ENCODE measurements around the gene RGMB. TPM values are rescaled to one million over a fixed set of nuclear protein-coding genes. Genes with fewer than 3 reads are reported as not detected.
A peak's percentile ranks its signal among the peaks of the same experiment; 100 is the strongest.

Gene RGMB, protein sequence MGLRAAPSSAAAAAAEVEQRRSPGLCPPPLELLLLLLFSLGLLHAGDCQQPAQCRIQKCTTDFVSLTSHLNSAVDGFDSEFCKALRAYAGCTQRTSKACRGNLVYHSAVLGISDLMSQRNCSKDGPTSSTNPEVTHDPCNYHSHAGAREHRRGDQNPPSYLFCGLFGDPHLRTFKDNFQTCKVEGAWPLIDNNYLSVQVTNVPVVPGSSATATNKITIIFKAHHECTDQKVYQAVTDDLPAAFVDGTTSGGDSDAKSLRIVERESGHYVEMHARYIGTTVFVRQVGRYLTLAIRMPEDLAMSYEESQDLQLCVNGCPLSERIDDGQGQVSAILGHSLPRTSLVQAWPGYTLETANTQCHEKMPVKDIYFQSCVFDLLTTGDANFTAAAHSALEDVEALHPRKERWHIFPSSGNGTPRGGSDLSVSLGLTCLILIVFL
- polyA plus RNA-seq (2013, experiment 1 of 2) = 27.9 TPM
- 28.8 TPM for polyA plus RNA-seq (2013, experiment 2 of 2)

DNA sequence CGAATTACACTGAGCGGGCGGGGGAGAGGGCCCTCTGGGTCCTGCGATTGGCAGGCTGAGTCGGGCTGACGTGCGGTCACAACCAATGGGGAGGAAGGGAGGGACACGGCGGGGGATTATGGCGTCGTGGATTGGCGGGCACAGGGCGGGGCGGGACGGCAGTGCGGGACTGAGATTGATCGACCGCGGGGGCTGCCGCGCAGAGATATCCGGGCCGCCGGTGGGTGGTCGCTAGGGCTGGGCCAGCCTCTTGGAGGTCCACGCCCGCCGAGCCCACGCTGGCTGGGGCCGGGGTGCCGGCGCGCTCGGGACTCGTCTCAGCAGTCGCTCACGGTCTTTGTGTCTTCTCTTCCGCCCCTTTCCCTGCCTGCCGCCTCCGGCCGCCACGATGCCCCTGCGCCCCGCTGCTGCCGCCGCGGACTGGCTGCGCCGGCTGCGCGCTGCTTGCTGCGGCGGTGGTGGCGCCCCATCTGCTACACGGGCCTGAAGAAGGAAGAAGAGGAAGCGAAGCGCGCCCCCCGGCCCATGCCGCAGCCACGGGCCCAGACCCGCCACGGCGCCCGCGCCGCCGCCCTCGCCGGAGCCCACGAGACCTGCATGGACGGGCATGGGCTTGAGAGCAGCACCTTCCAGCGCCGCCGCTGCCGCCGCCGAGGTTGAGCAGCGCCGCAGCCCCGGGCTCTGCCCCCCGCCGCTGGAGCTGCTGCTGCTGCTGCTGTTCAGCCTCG lies at the start of gene RGMB:
Gene RGMB (plus strand): TSS at position 200 of the 728 bp plus-strand sequence. CDS start 408 bp downstream, at position 608.
- peak within 1 kb of the TSS; percentile 92 for H3K9ac ChIP-seq (ENCODE audit: low read length)
- no peak within 1 kb of the TSS for H2AK5ac ChIP-seq (ENCODE audit: low read length)
- DNase-seq = peak; percentile 100
- no CpG with 5 or more reads among the region's 84 CpGs for WGBS (ENCODE audit: extremely low coverage, insufficient coverage, low lambda C conversion rate)
- peaks cover 37% of the 10 kb centered on the region for H3K79me2 ChIP-seq (ENCODE audit: control insufficient read depth, insufficient read depth, low read length)
- peaks cover 11% of the 10 kb centered on the region for H3K4me1 ChIP-seq (ENCODE audit: control insufficient read depth, low read depth, low read length)
- no peaks in the 10 kb centered on the region for H3K27me3 ChIP-seq (ENCODE audit: insufficient read depth, low read length, poor library complexity)
- H2BK120ac ChIP-seq (ENCODE audit: low read depth, low read length) = no peak within 1 kb of the TSS
- peaks cover 4% of the 10 kb centered on the region for H3K79me1 ChIP-seq (ENCODE audit: low read length)
- H3K23ac ChIP-seq (ENCODE audit: low read length) = peak within 1 kb of the TSS; percentile 89
- H3K4me2 ChIP-seq (ENCODE audit: low read length) = peak within 1 kb of the TSS; percentile 92
- peak within 1 kb of the TSS; percentile 78 for H2BK5ac ChIP-seq (ENCODE audit: low read length)
- no peak within 1 kb of the TSS for H2BK15ac ChIP-seq (replicated peaks; ENCODE audit: low read depth)
- peak within 1 kb of the TSS; percentile 71 for H3K18ac ChIP-seq (ENCODE audit: low read length)
- H3K56ac ChIP-seq (ENCODE audit: low read length) = peak within 1 kb of the TSS; percentile 98
- H4K5ac ChIP-seq (ENCODE audit: low read length) = no peak within 1 kb of the TSS
- no peaks in the 10 kb centered on the region for H3K36me3 ChIP-seq (ENCODE audit: control insufficient read depth, insufficient read depth, low read length)
- H3K4me3 ChIP-seq (ENCODE audit: low read length) = peak within 1 kb of the TSS; percentile 54
- no peak within 1 kb of the TSS for H4K8ac ChIP-seq (ENCODE audit: low read depth, low read length)
- H3K27ac ChIP-seq (ENCODE audit: low read depth, low read length) = peak within 1 kb of the TSS; percentile 92
- H3K4ac ChIP-seq (ENCODE audit: low read depth, low read length) = peak within 1 kb of the TSS; percentile 71

DNA sequence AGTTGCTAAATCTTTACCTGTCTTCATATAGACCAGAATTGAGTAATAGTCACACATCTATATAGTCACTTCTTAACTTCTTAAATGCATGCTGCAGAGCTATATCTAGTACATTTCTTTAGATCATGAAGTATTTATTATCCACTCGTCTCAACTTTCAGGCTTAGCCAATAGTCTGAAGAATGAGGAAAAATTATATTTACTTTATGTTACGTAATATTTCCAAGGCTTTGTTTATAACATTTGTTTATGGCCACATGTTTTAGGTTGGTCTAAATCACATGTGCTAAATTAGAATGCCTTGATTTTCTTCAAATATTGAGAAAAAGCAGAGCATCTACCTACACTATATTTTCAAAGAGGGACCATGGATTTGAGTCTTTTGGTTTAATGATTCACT lies 47.2 kb upstream of the RGMB start:
- no CpG with 5 or more reads among the region's 2 CpGs for WGBS (ENCODE audit: extremely low coverage, insufficient coverage, low lambda C conversion rate)

DNA sequence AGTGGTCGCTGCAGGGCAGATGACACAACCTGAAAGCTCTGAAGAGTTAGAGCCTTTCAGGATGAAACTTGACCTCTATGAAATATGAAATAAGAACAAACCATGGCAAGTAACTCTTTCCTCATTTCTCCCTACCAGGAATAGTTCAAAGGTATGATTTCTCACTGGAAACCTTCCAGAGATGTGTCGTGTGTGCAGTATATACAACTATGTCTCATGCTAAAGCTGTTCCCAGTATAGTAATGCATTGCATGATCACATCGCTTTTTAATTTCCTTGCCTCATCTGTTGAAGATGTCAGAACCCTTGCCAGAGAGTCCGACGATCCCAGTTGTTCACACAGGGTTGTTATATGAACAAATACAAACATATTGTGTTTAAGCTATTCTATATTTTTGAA lies 45.8 kb upstream of the RGMB start:
- no peak overlapping the region for H3K56ac ChIP-seq (ENCODE audit: low read length)
- H3K4me2 ChIP-seq (ENCODE audit: low read length) = no peak overlapping the region
- no peak overlapping the region for H4K5ac ChIP-seq (ENCODE audit: low read length)
- no peak overlapping the region for H2AK5ac ChIP-seq (ENCODE audit: low read length)
- no peak overlapping the region for H3K27ac ChIP-seq (ENCODE audit: low read depth, low read length)
- H4K8ac ChIP-seq (ENCODE audit: low read depth, low read length) = no peak overlapping the region
- no peak overlapping the region for H3K9ac ChIP-seq (ENCODE audit: low read length)
- H3K23ac ChIP-seq (ENCODE audit: low read length) = no peak overlapping the region
- no peak for DNase-seq
- H3K18ac ChIP-seq (ENCODE audit: low read length) = no peak overlapping the region
- H3K36me3 ChIP-seq (ENCODE audit: control insufficient read depth, insufficient read depth, low read length) = no peaks in the 10 kb centered on the region
- H2BK5ac ChIP-seq (ENCODE audit: low read length) = no peak overlapping the region
- no peaks in the 10 kb centered on the region for H3K4me1 ChIP-seq (ENCODE audit: control insufficient read depth, low read depth, low read length)
- no CpG with 5 or more reads among the region's 5 CpGs for WGBS (ENCODE audit: extremely low coverage, insufficient coverage, low lambda C conversion rate)
- H3K79me2 ChIP-seq (ENCODE audit: control insufficient read depth, insufficient read depth, low read length) = no peaks in the 10 kb centered on the region
- no peak overlapping the region for H3K4ac ChIP-seq (ENCODE audit: low read depth, low read length)
- H2BK120ac ChIP-seq (ENCODE audit: low read depth, low read length) = no peak overlapping the region
- H3K79me1 ChIP-seq (ENCODE audit: low read length) = no peaks in the 10 kb centered on the region
- H3K4me3 ChIP-seq (ENCODE audit: low read length) = no peak overlapping the region
- H3K27me3 ChIP-seq (ENCODE audit: insufficient read depth, low read length, poor library complexity) = no peaks in the 10 kb centered on the region
- H2BK15ac ChIP-seq (replicated peaks; ENCODE audit: low read depth) = no peak overlapping the region

More for the DNA sequence above, 47.2 kb upstream of the RGMB start:
- Histone ChIP-seq H3K79me1 (ENCODE audit: low read length) (no peaks in the 10 kb centered on the region), H3K27me3 (ENCODE audit: insufficient read depth, low read length, poor library complexity) (no peaks in the 10 kb centered on the region), H3K27ac (ENCODE audit: low read depth, low read length) (no peak overlapping the region), H4K5ac (ENCODE audit: low read length) (no peak overlapping the region), H3K56ac (ENCODE audit: low read length) (no peak overlapping the region), H2AK5ac (ENCODE audit: low read length) (no peak overlapping the region), H2BK15ac (replicated peaks; ENCODE audit: low read depth) (no peak overlapping the region), H3K36me3 (ENCODE audit: control insufficient read depth, insufficient read depth, low read length) (no peaks in the 10 kb centered on the region), H3K4me3 (ENCODE audit: low read length) (no peak overlapping the region), H3K4me1 (ENCODE audit: control insufficient read depth, low read depth, low read length) (no peaks in the 10 kb centered on the region), H3K79me2 (ENCODE audit: control insufficient read depth, insufficient read depth, low read length) (no peaks in the 10 kb centered on the region), H3K4ac (ENCODE audit: low read depth, low read length) (no peak overlapping the region), H3K9ac (ENCODE audit: low read length) (no peak overlapping the region), H2BK120ac (ENCODE audit: low read depth, low read length) (no peak overlapping the region), H4K8ac (ENCODE audit: low read depth, low read length) (no peak overlapping the region), H3K4me2 (ENCODE audit: low read length) (no peak overlapping the region), H3K18ac (ENCODE audit: low read length) (no peak overlapping the region), H2BK5ac (ENCODE audit: low read length) (no peak overlapping the region), H3K23ac (ENCODE audit: low read length) (no peak overlapping the region)
- DNase-seq = no peak

DNA sequence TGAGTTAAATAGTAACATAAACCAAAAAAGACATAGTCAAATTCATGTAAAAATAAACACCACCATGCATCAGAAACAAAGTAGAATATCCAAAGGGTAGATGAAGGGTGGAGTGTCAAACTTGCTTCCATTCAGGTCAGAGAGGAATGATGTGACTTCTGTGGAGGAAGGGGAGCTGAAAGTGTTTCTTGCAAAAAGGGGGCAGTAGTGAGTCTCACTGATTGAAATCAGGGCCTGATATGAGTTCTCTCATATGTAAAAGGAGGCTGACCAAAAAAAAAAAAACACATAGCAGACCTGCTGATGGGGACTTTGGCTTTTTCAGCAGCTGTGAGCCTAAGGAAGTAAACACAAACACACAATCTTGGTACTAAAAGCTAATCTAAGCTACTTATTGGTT lies 38.8 kb upstream of the RGMB start:
- Histone ChIP-seq H2BK5ac (ENCODE audit: low read length) (no peak overlapping the region), H2BK120ac (ENCODE audit: low read depth, low read length) (no peak overlapping the region), H3K79me1 (ENCODE audit: low read length) (no peaks in the 10 kb centered on the region), H3K4ac (ENCODE audit: low read depth, low read length) (no peak overlapping the region), H3K4me3 (ENCODE audit: low read length) (no peak overlapping the region), H3K27ac (ENCODE audit: low read depth, low read length) (no peak overlapping the region), H3K18ac (ENCODE audit: low read length) (no peak overlapping the region), H3K36me3 (ENCODE audit: control insufficient read depth, insufficient read depth, low read length) (no peaks in the 10 kb centered on the region), H3K4me1 (ENCODE audit: control insufficient read depth, low read depth, low read length) (no peaks in the 10 kb centered on the region), H2AK5ac (ENCODE audit: low read length) (no peak overlapping the region), H4K5ac (ENCODE audit: low read length) (no peak overlapping the region), H4K8ac (ENCODE audit: low read depth, low read length) (no peak overlapping the region), H3K56ac (ENCODE audit: low read length) (no peak overlapping the region), H3K27me3 (ENCODE audit: insufficient read depth, low read length, poor library complexity) (no peaks in the 10 kb centered on the region), H3K9ac (ENCODE audit: low read length) (no peak overlapping the region), H2BK15ac (replicated peaks; ENCODE audit: low read depth) (no peak overlapping the region), H3K79me2 (ENCODE audit: control insufficient read depth, insufficient read depth, low read length) (no peaks in the 10 kb centered on the region), H3K4me2 (ENCODE audit: low read length) (no peak overlapping the region), H3K23ac (ENCODE audit: low read length) (no peak overlapping the region)
- DNase-seq = peak; percentile 44

DNA sequence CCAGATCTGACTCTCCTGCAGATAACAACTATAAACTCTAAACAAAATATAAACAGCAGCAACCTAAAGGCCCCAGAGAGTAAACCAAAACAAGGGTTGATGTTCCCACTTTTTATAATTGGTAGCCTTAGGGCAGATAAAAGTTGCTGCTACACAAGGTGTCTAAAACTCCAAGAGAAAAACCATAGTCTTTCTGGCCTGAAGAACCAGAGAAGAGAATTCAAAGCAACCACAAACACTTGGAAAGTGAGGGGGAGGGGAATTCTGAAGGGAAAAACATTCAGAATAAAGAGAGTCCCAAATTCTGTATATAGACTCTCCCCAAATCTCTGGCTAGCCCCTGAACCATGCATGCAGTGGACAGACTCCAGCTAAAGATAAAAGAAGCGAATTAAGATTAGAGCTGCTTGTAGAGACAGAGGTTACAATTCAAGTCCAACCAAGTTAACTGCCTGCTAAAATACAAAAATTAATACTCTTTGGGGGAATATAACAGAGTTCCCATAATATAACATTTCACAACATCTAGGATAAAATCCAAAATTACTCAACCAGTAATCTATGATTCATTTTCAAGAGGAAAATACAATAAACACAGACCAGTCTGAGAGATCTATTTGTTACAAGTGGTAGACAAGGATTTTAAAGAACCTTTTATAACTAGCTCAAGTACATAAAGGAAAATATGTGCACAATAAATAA lies 37.5 kb upstream of the RGMB start:
- H4K8ac ChIP-seq (ENCODE audit: low read depth, low read length) = no peak overlapping the region
- H2AK5ac ChIP-seq (ENCODE audit: low read length) = no peak overlapping the region
- no peak overlapping the region for H3K56ac ChIP-seq (ENCODE audit: low read length)
- H3K36me3 ChIP-seq (ENCODE audit: control insufficient read depth, insufficient read depth, low read length) = no peaks in the 10 kb centered on the region
- no peak overlapping the region for H2BK15ac ChIP-seq (replicated peaks; ENCODE audit: low read depth)
- H2BK120ac ChIP-seq (ENCODE audit: low read depth, low read length) = no peak overlapping the region
- H3K4me1 ChIP-seq (ENCODE audit: control insufficient read depth, low read depth, low read length) = no peaks in the 10 kb centered on the region
- no peak overlapping the region for H2BK5ac ChIP-seq (ENCODE audit: low read length)
- H3K4me3 ChIP-seq (ENCODE audit: low read length) = no peak overlapping the region
- no peak overlapping the region for H3K9ac ChIP-seq (ENCODE audit: low read length)
- DNase-seq = no peak
- no peak overlapping the region for H4K5ac ChIP-seq (ENCODE audit: low read length)
- H3K23ac ChIP-seq (ENCODE audit: low read length) = no peak overlapping the region
- H3K18ac ChIP-seq (ENCODE audit: low read length) = no peak overlapping the region
- no peaks in the 10 kb centered on the region for H3K79me1 ChIP-seq (ENCODE audit: low read length)
- no CpG with 5 or more reads among the region's 1 CpG for WGBS (ENCODE audit: extremely low coverage, insufficient coverage, low lambda C conversion rate)
- H3K27ac ChIP-seq (ENCODE audit: low read depth, low read length) = no peak overlapping the region
- no peaks in the 10 kb centered on the region for H3K27me3 ChIP-seq (ENCODE audit: insufficient read depth, low read length, poor library complexity)
- H3K4ac ChIP-seq (ENCODE audit: low read depth, low read length) = no peak overlapping the region
- H3K4me2 ChIP-seq (ENCODE audit: low read length) = no peak overlapping the region
- H3K79me2 ChIP-seq (ENCODE audit: control insufficient read depth, insufficient read depth, low read length) = no peaks in the 10 kb centered on the region

All from mesendoderm (in vitro differentiated cells).